GM19468 (cell line): ENCODE results near the gene NDOR1.

Experiments
- ATAC-seq: cut with Tn5 transposase; IDR thresholded peaks from one replicate; pipeline ENCODE4 v1.9.1; 2021; ENCODE audit warnings: mild to moderate bottlenecking, moderate library complexity, moderate number of reproducible peaks; ENCODE audit not compliant: unreplicated experiment; ENCODE audit errors: extremely low read depth

Gene NDOR1

GRCh38 chr9:137167277-137167746 is 38.2 kb upstream of the NDOR1 start:
- ATAC-seq = no peak

GRCh38 chr9:137167747-137168572 is 37.5 kb upstream of the NDOR1 start:
- ATAC-seq = no peak

DNA sequence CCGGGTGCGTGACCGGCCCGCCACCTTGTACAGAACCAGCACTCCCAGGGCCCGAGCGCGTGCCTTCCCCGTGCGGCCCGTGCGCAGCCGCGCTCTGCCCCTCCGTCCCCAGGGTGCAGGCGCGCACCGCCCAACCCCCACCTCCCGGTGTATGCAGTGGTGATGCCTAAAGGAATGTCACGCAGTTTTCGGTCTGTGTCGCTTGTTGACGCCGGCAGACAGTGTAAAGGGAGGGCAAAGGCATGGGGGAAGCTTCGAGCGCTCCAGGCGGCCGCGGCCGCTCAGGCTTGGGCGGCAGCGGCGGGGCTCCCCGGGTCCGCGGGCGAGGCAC is 37.0 kb upstream of the NDOR1 start:
- ATAC-seq = no peak

GRCh38 chr9:137168904-137169856 is 36.3 kb upstream of the NDOR1 start:
- no peak for ATAC-seq

GRCh38 chr9:137169896-137170358 is 35.6 kb upstream of the NDOR1 start, which contains the start of gene LRRC26:
Gene LRRC26 (minus strand): TSS chr9:137170051. CDS start chr9:137169943, 108 bp downstream.
- ATAC-seq = no peak

- ATAC-seq = no peak
These were observed 34.9 kb upstream of the NDOR1 start for GRCh38 chr9:137170486-137171148.

- no peak for ATAC-seq
These were observed 34.2 kb upstream of the NDOR1 start for GRCh38 chr9:137171149-137171900.

DNA sequence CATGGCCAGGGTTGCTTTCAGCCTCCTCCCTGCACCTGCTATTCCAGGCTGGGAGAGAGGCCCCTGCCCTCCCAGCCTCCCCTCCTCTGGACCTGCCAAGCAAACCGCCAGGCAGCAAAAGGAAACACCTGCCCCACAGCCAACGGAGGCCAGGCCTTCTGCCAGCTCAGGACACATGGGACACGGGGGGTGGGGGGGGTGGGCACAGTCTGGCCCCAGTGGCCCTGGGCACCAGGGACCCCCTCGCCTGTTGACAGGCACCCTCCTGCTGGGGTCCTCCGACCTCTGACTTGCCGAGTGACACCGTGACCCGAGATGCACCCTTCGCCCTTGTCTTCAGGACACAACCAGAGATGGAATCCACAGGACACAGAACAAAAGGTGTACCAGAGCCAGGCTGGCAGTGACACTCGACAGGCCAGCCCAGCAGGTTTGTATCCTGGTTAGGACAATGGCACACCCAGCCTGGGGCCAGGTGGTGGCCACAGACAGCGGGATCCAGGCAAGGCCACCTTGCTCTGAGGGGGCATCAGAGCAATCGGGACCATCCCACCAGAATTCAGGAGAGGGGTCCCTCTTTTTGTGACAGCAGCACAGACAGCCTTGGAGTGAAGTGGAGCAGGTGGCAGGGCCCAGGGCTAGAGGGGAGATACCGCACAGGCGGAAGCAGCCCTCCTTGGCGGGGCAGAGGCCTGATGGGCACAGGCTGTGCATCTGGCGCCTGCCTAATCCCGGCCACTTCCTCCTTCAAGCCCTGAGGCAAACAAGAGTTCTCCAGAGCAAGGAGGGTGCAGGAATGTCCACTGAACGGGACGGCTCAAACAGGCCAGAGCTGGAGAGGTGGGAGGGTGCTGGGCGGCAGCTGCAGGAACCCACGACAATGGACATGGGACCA is 32.4 kb upstream of the NDOR1 start:
- ATAC-seq = no peak

GRCh38 chr9:137173796-137174664 is 31.5 kb upstream of the NDOR1 start:
- no peak for ATAC-seq

DNA sequence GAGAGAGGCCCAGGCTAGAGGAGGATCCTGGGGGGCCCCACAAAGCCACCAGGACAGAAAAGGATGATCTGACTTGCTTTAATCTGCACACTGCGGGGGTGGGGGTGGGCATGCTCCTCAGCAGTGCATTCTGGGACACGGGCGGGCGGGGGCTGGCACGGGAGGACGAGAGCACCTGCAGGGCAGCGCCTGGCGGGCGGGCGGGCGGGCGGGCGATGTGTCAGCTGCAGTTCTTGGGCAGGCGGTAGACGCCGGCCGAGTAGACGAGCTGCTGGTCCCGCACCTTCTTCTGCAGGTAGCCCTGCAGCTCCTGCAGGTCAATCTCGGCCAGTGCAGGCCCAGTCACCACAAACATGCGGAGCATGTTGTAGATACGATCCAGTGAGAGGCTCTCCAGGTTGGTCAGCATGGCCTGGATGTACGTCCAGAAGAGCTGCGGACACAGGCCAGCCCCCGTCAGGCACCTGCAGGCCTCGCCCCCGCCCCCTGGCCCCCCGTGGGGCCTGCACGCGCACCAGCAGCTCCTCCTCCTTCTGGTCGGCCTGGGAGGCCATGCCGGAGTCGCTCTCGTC is 30.7 kb upstream of the NDOR1 start:
- ATAC-seq = no peak

DNA sequence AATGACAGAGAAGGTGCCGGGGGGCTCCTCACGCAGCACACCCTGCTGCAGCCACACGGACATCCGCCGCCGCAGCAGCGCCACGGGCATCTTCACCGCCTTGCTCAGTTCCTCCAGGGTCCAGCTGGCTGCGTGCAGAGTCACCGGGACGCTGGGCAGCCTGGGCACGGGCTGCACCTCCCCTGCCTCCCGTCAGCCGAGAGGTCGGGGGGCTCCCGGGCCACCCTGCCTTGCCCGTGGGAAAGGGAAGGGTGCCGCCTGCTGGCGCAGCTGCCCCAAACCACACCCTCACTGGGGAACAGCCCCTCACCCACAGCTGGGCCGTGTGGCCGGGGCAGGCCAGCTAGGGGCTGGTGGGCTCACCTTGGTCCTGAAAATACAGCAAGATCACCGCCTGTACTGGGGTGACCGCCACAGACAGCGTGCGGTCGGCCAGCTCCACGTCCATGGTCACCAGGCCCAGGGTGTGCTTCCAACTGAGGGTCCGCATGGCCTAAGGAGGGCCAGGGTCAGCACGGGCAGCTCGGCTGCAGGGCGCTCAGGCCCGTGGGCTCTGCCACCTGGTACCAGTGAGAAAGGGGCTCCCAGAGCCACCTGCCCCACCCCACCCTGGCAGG is 30.0 kb upstream of the NDOR1 start:
- ATAC-seq = no peak

GRCh38 chr9:137176302-137177182 is 29.0 kb upstream of the NDOR1 start:
- no peak for ATAC-seq

GRCh38 chr9:137178201-137178938 is 27.1 kb upstream of the NDOR1 start:
- no peak for ATAC-seq

GRCh38 chr9:137178939-137179630 is 26.4 kb upstream of the NDOR1 start:
- ATAC-seq = no peak

DNA sequence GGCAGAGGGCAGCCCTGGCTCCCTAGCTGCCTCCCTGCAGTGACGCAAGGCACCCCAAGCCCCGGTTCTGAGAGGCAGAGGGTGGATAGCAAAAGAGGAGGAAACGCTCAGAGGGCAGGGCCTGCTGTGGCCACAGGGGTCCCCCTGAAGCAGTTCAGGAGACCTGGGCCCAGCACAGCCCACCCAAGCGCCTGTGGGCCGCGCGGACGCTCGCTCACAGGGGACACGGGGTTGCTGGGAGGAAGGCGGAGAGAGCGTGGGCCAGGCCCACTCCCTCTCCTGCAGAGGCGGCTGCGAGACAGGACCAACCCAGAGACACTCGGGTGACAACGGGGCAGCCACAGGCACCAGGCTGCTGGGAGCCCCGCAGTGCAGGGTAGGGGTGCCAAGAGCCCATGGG is 25.7 kb upstream of the NDOR1 start:
- ATAC-seq = no peak
